HG03342 (cell line): ENCODE measurements around the gene IFT27.

Experiments used
- ATAC-seq: cut with Tn5 transposase; IDR thresholded peaks from one replicate; pipeline ENCODE4 v1.9.1; 2021; ENCODE audit warnings: mild to moderate bottlenecking, moderate library complexity; ENCODE audit not compliant: unreplicated experiment

The IFT27 gene

GRCh38 chr22:36775964-36776669, at the start of gene IFT27:
TSS of gene IFT27 (minus strand) at chr22:36776119. CDS start at chr22:36775707, 412 bp downstream.
- peak; percentile 83 for ATAC-seq

GRCh38 chr22:36824655-36825054, 48.7 kb upstream of the IFT27 start:
- no peak for ATAC-seq

- ATAC-seq = no peak
These were observed 47.4 kb upstream of the IFT27 start for GRCh38 chr22:36823186-36823839.

- ATAC-seq = no peak
These were observed 46.7 kb upstream of the IFT27 start for GRCh38 chr22:36822581-36822980.

GRCh38 chr22:36819112-36819511, 43.2 kb upstream of the IFT27 start:
- no peak for ATAC-seq

- ATAC-seq = no peak
These were observed 42.2 kb upstream of the IFT27 start for GRCh38 chr22:36818010-36818642.

- no peak for ATAC-seq
These were observed 41.6 kb upstream of the IFT27 start for GRCh38 chr22:36817525-36817848.

GRCh38 chr22:36816636-36817524, 41.0 kb upstream of the IFT27 start, which contains the start of gene PVALB:
TSS of gene PVALB (minus strand) at chr22:36817035. CDS start at chr22:36817005, 30 bp downstream.
- ATAC-seq = no peak

- no peak for ATAC-seq
These were observed 40.4 kb upstream of the IFT27 start for GRCh38 chr22:36816339-36816635.

GRCh38 chr22:36815558-36816338, 39.8 kb upstream of the IFT27 start:
- no peak for ATAC-seq

GRCh38 chr22:36814801-36815200, 38.9 kb upstream of the IFT27 start:
- no peak for ATAC-seq

- ATAC-seq = no peak
These were observed 35.3 kb upstream of the IFT27 start for GRCh38 chr22:36811094-36811800.

GRCh38 chr22:36809351-36809750, 33.4 kb upstream of the IFT27 start:
- no peak for ATAC-seq

GRCh38 chr22:36808721-36809344, 32.9 kb upstream of the IFT27 start:
- ATAC-seq = no peak

- no peak for ATAC-seq
These were observed 31.7 kb upstream of the IFT27 start for GRCh38 chr22:36807627-36808026.

GRCh38 chr22:36806835-36807234, 30.9 kb upstream of the IFT27 start:
- no peak for ATAC-seq

GRCh38 chr22:36803358-36803757, 27.4 kb upstream of the IFT27 start:
- no peak for ATAC-seq

GRCh38 chr22:36798674-36799066, 22.8 kb upstream of the IFT27 start:
- no peak for ATAC-seq

GRCh38 chr22:36797911-36798673, 22.2 kb upstream of the IFT27 start:
- ATAC-seq = no peak
